Measurements from ENCODE around the gene MLKL.

Gene MLKL

GRCh38 chr16:74700116-74700437 lies 585 bp downstream of the MLKL start:
- WGBS (ENCODE audit: insufficient coverage, insufficient read length) = no CpG with 5 or more reads among the region's 16 CpGs
- H3K9me3 ChIP-seq (ENCODE audit: control insufficient read depth, insufficient read depth, low read length) = no peaks in the 10 kb centered on the region
- DNase-seq (ENCODE audit: low read depth, low spot score) = no peak
- H3K4me3 ChIP-seq (ENCODE audit: low read length) = peak overlapping the region; percentile 24; the same call in 1 of the 2 replicates
- H3K27ac ChIP-seq (ENCODE audit: low read length) = no peak overlapping the region
- H3K4me1 ChIP-seq (ENCODE audit: control insufficient read depth, insufficient read depth, low read length) = no peaks in the 10 kb centered on the region
- no peaks in the 10 kb centered on the region for H3K36me3 ChIP-seq (ENCODE audit: control insufficient read depth, insufficient read depth, low read length)
- no peaks in the 10 kb centered on the region for H3K27me3 ChIP-seq (ENCODE audit: control insufficient read depth, insufficient read depth, low read length)

- Histone ChIP-seq H3K4me1 (ENCODE audit: control insufficient read depth, insufficient read depth, low read length) (no peaks in the 10 kb centered on the region), H3K36me3 (ENCODE audit: control insufficient read depth, insufficient read depth, low read length) (no peaks in the 10 kb centered on the region), H3K27me3 (ENCODE audit: control insufficient read depth, insufficient read depth, low read length) (no peaks in the 10 kb centered on the region), H3K4me3 (ENCODE audit: low read length) (no peak overlapping the region), H3K9me3 (ENCODE audit: control insufficient read depth, insufficient read depth, low read length) (no peaks in the 10 kb centered on the region), H3K27ac (ENCODE audit: low read length) (no peak overlapping the region)
- WGBS (ENCODE audit: insufficient coverage, insufficient read length) = no CpG with 5 or more reads among the region's 4 CpGs
- DNase-seq (ENCODE audit: low read depth, low spot score) = no peak
These were observed 996 bp downstream of the MLKL start for GRCh38 chr16:74699666-74700065.

- Histone ChIP-seq H3K27ac (ENCODE audit: low read length) (no peak overlapping the region), H3K9me3 (ENCODE audit: control insufficient read depth, insufficient read depth, low read length) (no peaks in the 10 kb centered on the region), H3K4me1 (ENCODE audit: control insufficient read depth, insufficient read depth, low read length) (no peaks in the 10 kb centered on the region), H3K36me3 (ENCODE audit: control insufficient read depth, insufficient read depth, low read length) (no peaks in the 10 kb centered on the region), H3K4me3 (ENCODE audit: low read length) (no peak overlapping the region), H3K27me3 (ENCODE audit: control insufficient read depth, insufficient read depth, low read length) (no peaks in the 10 kb centered on the region)
- no CpG with 5 or more reads among the region's 4 CpGs for WGBS (ENCODE audit: insufficient coverage, insufficient read length)
- no peak for DNase-seq (ENCODE audit: low read depth, low spot score)
These were observed 2.4 kb downstream of the MLKL start for GRCh38 chr16:74698222-74698621.

GRCh38 chr16:74695450-74696422 lies 4.9 kb downstream of the MLKL start:
- no peaks in the 10 kb centered on the region for H3K36me3 ChIP-seq (ENCODE audit: control insufficient read depth, insufficient read depth, low read length)
- H3K9me3 ChIP-seq (ENCODE audit: control insufficient read depth, insufficient read depth, low read length) = no peaks in the 10 kb centered on the region
- peak; percentile 87 for DNase-seq (ENCODE audit: low read depth, low spot score)
- H3K4me1 ChIP-seq (ENCODE audit: control insufficient read depth, insufficient read depth, low read length) = no peaks in the 10 kb centered on the region
- H3K27me3 ChIP-seq (ENCODE audit: control insufficient read depth, insufficient read depth, low read length) = no peaks in the 10 kb centered on the region
- peak overlapping the region; percentile 24; the same call in 1 of the 2 replicates for H3K4me3 ChIP-seq (ENCODE audit: low read length)
- H3K27ac ChIP-seq (ENCODE audit: low read length) = no peak overlapping the region
- WGBS (ENCODE audit: insufficient coverage, insufficient read length) = no CpG with 5 or more reads among the region's 19 CpGs

- Histone ChIP-seq H3K36me3 (ENCODE audit: control insufficient read depth, insufficient read depth, low read length) (no peaks in the 10 kb centered on the region), H3K4me3 (ENCODE audit: low read length) (no peak overlapping the region), H3K27ac (ENCODE audit: low read length) (no peak overlapping the region), H3K27me3 (ENCODE audit: control insufficient read depth, insufficient read depth, low read length) (no peaks in the 10 kb centered on the region), H3K9me3 (ENCODE audit: control insufficient read depth, insufficient read depth, low read length) (no peaks in the 10 kb centered on the region), H3K4me1 (ENCODE audit: control insufficient read depth, insufficient read depth, low read length) (no peaks in the 10 kb centered on the region)
- DNase-seq (ENCODE audit: low read depth, low spot score) = no peak
- WGBS (ENCODE audit: insufficient coverage, insufficient read length) = no CpG with 5 or more reads among the region's 10 CpGs
These were observed 9.4 kb downstream of the MLKL start for GRCh38 chr16:74691093-74691855.

- WGBS (ENCODE audit: insufficient coverage, insufficient read length) = no CpG with 5 or more reads among the region's 11 CpGs
- H3K36me3 ChIP-seq (ENCODE audit: control insufficient read depth, insufficient read depth, low read length) = no peaks in the 10 kb centered on the region; the same call in 1 of the 2 replicates
- no peaks in the 10 kb centered on the region for H3K4me1 ChIP-seq (ENCODE audit: control insufficient read depth, insufficient read depth, low read length)
- no peaks in the 10 kb centered on the region for H3K27me3 ChIP-seq (ENCODE audit: control insufficient read depth, insufficient read depth, low read length)
- no peak for DNase-seq (ENCODE audit: low read depth, low spot score)
- H3K27ac ChIP-seq (ENCODE audit: low read length) = no peak overlapping the region
- no peaks in the 10 kb centered on the region for H3K9me3 ChIP-seq (ENCODE audit: control insufficient read depth, insufficient read depth, low read length)
- no peak overlapping the region for H3K4me3 ChIP-seq (ENCODE audit: low read length)
These were observed 18.1 kb downstream of the MLKL start for GRCh38 chr16:74682556-74682955.

- no peaks in the 10 kb centered on the region for H3K4me1 ChIP-seq (ENCODE audit: control insufficient read depth, insufficient read depth, low read length)
- no peak overlapping the region for H3K4me3 ChIP-seq (ENCODE audit: low read length)
- H3K36me3 ChIP-seq (ENCODE audit: control insufficient read depth, insufficient read depth, low read length) = no peaks in the 10 kb centered on the region; the same call in 1 of the 2 replicates
- H3K27ac ChIP-seq (ENCODE audit: low read length) = no peak overlapping the region
- H3K9me3 ChIP-seq (ENCODE audit: control insufficient read depth, insufficient read depth, low read length) = no peaks in the 10 kb centered on the region
- no peaks in the 10 kb centered on the region for H3K27me3 ChIP-seq (ENCODE audit: control insufficient read depth, insufficient read depth, low read length)
- DNase-seq (ENCODE audit: low read depth, low spot score) = no peak
- no CpG with 5 or more reads among the region's 6 CpGs for WGBS (ENCODE audit: insufficient coverage, insufficient read length)
These were observed 20.0 kb downstream of the MLKL start for GRCh38 chr16:74680681-74681080.

- Histone ChIP-seq H3K27ac (ENCODE audit: low read length) (no peak overlapping the region), H3K4me3 (ENCODE audit: low read length) (no peak overlapping the region), H3K36me3 (ENCODE audit: control insufficient read depth, insufficient read depth, low read length) (no peaks in the 10 kb centered on the region; the same call in 1 of the 2 replicates), H3K4me1 (ENCODE audit: control insufficient read depth, insufficient read depth, low read length) (no peaks in the 10 kb centered on the region), H3K9me3 (ENCODE audit: control insufficient read depth, insufficient read depth, low read length) (no peaks in the 10 kb centered on the region), H3K27me3 (ENCODE audit: control insufficient read depth, insufficient read depth, low read length) (no peaks in the 10 kb centered on the region)
- WGBS (ENCODE audit: insufficient coverage, insufficient read length) = no CpG with 5 or more reads among the region's 2 CpGs
- no peak for DNase-seq (ENCODE audit: low read depth, low spot score)
These were observed 20.7 kb downstream of the MLKL start for GRCh38 chr16:74679983-74680382.

GRCh38 chr16:74677868-74678267 lies 22.8 kb downstream of the MLKL start:
- DNase-seq (ENCODE audit: low read depth, low spot score) = no peak
- no peaks in the 10 kb centered on the region for H3K4me1 ChIP-seq (ENCODE audit: control insufficient read depth, insufficient read depth, low read length)
- H3K27me3 ChIP-seq (ENCODE audit: control insufficient read depth, insufficient read depth, low read length) = no peaks in the 10 kb centered on the region
- H3K27ac ChIP-seq (ENCODE audit: low read length) = no peak overlapping the region
- H3K36me3 ChIP-seq (ENCODE audit: control insufficient read depth, insufficient read depth, low read length) = no peaks in the 10 kb centered on the region; the same call in 1 of the 2 replicates
- no peak overlapping the region for H3K4me3 ChIP-seq (ENCODE audit: low read length)
- H3K9me3 ChIP-seq (ENCODE audit: control insufficient read depth, insufficient read depth, low read length) = no peaks in the 10 kb centered on the region
- no CpG with 5 or more reads among the region's 4 CpGs for WGBS (ENCODE audit: insufficient coverage, insufficient read length)

- Histone ChIP-seq H3K4me1 (ENCODE audit: control insufficient read depth, insufficient read depth, low read length) (no peaks in the 10 kb centered on the region), H3K36me3 (ENCODE audit: control insufficient read depth, insufficient read depth, low read length) (no peaks in the 10 kb centered on the region), H3K27me3 (ENCODE audit: control insufficient read depth, insufficient read depth, low read length) (no peaks in the 10 kb centered on the region), H3K9me3 (ENCODE audit: control insufficient read depth, insufficient read depth, low read length) (no peaks in the 10 kb centered on the region), H3K27ac (ENCODE audit: low read length) (no peak overlapping the region), H3K4me3 (ENCODE audit: low read length) (no peak overlapping the region)
- no CpG with 5 or more reads among the region's 3 CpGs for WGBS (ENCODE audit: insufficient coverage, insufficient read length)
- no peak for DNase-seq (ENCODE audit: low read depth, low spot score)
These were observed 26.8 kb downstream of the MLKL start for GRCh38 chr16:74673876-74674275.
